NCI-H345 treated with DMSO at 0.1 percent for 48 hours (cell line): ENCODE measurements around the gene RABEP1.

ENCODE experiments used
- DNase-seq: peaks from one replicate; lab custom pipeline; 2025; ENCODE audit not compliant: unreplicated experiment; lab: John Stamatoyannopoulos, UW

The RABEP1 gene

DNA sequence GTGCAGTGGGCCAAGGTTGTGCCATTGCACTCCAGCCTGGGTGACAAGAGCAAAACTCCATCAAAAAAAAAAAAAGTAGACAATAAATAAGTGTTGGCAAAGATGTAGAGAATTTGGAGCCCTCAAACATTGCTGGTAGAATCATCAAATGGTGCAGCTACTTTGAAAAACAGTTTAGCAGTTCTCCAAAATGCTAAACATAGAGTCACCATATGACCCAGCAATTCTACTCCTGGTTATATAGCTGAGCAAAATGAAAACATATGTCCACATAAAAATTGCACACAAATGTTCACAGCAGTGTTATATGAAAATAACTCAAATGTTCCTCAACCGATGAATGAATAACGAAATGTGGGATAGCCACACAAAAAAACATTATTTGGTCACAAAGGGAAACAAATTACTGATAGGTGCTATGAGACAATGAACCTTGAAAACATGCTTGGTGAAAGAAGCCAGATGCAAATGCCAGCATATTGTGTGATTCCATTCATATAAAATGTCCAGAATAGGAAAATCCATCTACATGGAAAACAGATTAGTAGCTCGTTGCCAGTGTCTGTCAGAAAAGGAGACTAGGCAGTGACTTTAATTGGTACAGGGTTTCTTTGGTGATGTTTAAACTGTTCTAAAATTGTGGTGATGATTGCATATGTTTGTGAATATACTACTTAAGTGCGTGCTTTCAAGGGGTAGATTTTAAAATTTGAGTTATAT, 12.7 kb upstream of the RABEP1 start:
- no peak for DNase-seq

DNA sequence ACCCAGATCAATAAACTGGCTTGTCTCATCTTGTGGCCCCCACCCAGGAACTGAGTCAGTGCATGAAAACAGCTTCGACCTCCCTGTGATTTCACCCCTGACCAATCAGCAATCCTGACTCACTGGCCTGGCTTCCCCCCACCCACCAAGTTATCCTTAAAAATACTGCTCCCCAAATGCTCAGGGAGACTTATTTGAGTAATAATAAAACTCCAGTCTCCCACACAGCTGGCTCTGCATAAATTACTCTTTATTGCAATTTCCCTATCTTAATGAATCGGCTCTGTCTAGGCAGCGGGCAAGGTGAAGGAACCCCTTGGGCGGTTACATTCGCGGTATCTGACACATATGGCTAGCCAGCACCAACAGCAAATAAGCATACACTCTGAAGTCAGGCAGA, 9.8 kb upstream of the RABEP1 start:
- no peak for DNase-seq

DNA sequence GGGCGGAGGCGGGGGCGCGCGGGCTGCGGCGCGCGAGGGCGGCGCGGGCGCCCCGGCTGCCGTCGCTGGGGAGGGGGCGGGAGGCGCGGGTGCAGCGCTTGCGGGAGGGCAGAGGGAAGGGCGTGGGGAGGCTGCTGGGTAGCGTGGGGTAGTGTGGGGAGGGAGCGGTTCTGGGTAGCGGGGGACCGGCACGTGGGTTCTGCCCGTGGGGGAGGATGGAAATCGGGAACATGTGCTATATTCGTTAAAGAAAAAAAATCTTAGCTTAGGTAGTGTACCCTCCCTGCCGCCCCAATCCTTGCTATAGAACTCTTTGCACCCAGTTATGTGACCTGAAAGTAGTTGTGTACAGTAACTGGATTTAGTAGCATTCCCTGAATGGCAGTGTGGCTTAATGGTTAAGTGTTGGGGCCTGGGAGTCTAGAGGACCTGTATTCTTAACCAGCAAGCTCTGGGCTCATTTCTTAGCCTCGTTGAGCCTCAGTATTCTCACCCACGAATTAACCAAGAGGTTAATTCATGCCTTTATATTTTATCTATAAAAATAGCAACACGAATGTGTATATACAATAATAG, 646 bp downstream of the RABEP1 start:
- no peak for DNase-seq

DNA sequence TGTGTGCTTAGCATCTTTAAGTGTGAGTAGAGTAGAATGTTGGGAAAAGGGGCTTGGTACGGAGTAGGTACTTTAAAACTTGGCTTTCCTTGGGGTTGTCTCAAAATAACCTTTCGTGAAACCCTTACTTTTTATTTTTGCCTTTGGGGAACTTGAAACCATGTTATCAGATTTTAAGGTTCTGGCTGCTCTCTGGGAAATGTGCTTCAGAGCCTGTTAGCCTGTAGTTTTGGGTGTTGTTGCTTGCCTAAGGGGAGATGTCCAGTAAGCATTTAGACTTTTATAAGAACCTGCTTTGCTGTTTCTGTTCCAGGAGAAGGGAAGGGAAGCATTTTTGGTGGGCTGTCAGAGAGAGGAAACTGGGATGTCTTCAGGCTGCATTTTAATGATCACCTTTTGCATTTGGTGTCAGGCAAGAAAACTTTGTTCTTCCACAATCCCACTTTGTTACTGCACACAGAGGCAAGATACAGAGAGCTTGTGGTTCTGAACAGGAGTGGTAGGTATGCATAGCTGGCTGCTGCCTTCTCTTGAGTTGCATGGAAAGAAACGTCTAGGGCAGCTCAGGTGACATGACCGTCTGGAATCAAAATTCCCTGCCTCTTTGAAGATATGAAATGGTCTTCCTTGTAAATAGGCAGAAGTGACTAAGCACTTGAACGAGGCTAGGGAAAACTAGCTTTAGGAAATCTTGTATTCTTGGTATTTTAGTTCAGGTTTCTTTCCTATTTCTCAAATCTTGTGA, 1.7 kb downstream of the RABEP1 start:
- DNase-seq = no peak

DNA sequence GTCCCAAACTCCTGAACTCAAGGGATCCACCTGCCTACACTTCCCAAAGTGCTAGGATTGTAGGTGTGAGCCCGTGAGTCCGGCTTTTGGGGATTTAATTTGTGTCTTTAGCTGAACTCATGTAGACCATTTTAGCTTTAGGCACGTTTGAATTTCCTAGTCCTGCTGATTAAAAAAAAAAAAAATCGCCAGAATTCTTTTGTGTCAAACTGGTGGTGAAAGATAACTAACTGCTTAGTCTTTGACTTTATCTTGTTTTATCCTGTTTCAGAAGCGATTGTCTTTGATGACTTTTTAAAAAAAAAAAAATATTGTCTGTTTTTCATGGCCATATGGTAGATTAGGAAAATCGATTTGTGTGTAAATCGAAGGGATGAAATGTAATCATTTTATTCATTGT, 2.6 kb downstream of the RABEP1 start:
- DNase-seq = no peak

DNA sequence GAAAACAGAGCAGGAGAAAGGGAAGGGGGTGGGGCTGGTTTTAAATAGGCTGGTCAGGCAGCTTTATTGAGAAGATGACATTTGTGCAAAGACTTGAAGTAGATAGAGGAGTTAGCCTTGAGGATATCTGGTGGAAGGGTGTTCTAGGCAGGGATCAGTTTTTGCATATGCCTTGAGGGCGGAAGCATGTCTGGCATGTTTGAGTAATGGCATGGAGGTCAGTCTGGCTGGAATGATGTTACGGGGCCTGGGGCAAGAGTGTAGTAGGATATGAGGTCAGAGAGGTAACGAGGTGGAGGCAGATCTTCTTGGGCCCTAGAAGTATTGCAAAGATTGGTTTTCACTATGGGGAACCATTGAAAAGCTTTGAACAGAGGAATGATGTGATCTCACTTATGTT, 4.8 kb downstream of the RABEP1 start:
- DNase-seq = no peak

DNA sequence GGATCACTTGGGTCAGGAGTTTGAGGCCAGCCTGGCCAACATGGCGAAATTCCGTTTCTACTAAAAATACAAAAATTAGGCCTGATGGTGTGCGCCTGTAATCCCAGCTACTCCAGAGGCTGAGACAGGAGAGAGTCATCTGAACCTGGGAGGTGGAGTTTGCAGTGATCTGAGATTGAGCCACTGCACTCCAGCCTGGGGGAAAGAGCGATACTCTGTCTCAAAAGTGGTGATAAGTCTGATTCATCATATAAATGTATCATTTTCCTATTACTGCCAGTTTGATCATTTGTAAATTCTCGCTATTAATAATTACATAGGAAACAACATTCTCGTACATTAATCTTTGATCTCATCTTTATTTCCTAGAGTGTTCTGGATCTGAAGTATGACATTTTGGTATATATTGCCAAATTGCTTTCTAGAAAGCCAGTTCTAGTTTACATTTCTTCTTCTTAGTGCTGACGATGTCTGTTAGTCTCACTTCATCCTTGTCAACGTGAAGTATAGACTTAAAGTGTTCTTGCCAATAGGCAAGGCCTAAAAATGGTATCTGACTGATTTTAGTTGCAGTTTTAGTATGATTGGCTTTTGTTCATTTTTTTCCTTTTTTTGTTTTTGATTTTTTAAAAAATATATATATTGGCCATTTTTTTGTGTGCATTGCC, 9.7 kb downstream of the RABEP1 start:
- DNase-seq = no peak

DNA sequence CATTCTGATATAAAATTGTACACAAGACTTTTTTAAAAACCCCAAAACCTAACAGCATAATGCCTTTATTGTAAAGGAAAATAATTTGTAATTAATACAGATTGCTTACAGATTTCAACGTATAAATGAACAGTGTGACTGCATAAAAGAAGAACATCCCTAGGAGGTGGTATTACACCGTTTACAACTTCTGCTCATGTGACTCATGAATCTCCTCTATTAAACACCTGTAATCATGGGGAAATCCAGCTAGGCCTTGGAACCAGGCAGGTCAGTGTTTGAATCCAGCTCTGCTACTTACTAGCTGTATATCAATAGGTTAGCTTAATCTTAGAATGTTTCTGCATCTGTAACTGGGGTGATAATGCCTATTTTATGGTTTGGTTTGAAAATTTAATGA, 15.2 kb downstream of the RABEP1 start:
- DNase-seq = no peak

DNA sequence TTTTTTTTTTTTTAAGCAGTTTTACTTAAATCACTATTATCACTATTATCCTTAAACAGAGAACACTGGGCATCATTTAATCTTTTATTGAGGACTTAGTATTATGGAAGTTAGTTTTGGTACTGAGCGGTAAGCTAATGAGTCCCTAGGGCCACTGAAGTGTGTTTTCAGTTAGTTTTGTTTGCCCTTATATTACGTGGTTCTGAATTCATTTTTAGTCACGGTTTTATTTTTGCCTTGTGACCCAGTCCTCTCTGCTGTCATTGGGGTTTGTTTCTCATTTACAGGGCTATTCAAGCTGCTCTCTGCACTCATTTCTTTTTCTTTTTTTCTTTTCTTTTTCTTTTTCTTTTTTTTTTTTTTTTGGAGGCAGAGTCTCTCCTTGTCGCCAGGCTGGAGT, 17.3 kb downstream of the RABEP1 start:
- no peak for DNase-seq

DNA sequence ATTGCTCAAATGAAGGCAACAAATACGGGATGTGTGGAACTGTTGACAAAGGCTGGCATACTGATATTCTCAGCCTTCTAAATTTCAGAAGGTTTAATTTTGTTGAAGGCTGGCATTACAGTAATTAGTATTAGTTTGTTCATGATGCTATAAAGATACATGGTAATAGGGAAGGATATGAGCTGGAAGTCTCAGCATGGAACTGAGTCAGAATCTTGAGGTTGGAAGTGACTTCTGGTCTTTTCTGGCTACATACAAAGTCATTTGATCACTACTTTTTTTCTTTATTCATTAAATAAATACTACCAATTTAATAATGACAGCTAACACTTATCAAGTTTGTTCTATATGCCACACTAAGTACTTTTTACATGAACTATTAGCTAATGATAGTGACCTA, 22.6 kb downstream of the RABEP1 start:
- DNase-seq = no peak

DNA sequence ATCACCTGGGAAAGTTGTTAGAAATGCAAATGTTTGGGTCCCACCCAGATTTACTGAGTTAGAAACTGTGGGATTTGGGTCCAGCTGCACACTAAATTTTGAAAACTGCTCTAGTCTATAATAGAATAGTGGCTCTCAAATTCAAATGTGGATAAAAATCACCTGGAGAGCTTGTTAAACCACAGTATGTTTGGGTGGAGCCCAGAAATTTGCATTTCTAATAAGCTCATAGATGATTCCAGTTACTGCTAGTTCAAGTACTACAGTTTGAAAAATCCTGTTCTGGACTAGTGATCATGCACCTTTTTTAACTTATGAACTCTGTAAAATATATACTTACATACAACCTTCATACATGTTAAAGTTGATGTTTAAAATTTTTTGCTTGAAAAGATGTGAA, 27.8 kb downstream of the RABEP1 start:
- no peak for DNase-seq

DNA sequence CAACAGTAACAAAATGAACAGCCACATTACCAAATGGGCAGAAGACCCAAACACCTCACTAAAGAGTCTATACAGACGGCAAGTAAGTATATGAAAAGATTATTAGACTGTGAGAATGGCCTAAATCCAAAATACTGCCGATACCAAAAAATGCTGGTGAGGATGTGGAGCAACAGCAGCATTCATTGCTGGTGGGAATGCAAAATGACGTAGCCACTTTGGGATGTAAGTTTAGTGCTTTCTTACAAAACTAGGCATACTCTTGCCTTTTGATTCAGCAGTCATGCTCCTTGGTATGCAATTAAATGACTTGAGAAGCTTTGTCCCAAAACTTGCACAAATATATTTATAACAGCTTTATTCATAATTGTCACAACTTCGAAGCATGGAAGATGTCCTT, 43.8 kb downstream of the RABEP1 start:
- DNase-seq = no peak

DNA sequence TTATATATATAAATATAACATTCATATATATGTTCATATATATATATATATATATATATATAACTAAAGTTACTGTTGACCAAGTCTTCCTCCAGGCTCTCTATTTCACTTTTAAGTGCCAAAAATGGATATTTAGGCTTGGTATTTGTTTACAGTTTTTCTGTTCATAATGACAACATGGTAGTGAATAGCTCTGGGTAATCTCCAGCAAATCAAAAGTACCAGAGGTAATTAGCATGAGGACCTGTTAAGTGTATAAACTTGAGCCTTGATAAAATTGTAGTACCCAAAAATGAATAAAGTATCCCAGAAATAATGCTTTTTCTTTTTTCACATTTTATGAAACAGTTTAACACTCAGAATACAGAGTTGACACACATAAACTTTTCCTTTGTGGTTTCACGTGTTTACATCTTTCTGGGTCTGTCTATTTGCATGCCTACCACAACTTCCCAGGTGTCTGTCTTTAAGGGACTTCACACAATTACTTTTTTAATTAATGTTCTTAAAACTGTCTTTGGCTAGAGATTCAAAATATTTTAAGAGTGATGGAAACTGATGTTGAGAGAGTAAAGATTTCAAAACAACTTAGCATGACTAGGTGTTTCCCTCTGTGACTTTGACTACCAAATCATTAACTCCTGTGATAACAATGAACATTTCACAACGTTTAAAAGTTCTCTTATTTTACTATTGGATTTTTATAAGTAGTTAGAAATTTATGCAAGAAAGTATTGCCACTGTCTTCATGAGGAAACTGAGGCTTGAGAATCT, 47.9 kb downstream of the RABEP1 start:
- no peak for DNase-seq

DNA sequence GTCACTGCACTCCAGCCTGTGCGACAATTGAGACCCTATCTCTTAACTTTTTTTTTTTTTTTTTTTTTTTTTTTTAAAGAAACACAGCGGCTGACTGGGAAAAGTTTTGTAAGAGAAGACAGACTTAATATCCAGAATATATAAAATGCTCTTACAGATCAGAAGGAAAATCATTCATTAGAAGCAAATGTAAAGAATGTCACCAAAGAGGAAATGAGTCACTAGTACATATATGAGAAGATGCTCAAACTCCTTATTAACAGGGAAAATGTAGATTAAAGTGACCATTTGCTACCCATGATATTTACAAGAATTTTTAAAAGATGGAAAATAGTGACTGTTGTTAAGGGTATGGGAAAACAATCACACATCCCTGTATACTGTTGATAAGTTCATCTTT, 48.9 kb downstream of the RABEP1 start:
- DNase-seq = no peak

DNA sequence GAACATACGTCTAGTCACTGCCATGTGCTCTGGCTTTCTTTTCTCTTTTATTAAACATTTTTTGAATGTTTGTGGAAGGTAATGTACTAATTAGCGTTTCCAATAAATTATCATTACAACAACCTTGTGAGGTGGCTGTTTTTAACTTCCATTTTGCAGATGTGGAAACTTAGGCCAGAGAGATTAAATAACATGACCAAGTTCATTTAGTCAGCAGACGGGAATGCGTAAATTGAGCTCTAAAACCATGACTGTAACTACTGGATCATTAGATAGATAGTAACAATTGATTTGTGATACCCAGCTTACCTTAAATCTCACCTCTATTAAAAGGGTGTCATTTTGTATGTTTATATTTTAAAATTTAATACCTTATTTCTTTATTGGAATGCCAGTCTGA, 49.4 kb downstream of the RABEP1 start:
- DNase-seq = no peak

DNA sequence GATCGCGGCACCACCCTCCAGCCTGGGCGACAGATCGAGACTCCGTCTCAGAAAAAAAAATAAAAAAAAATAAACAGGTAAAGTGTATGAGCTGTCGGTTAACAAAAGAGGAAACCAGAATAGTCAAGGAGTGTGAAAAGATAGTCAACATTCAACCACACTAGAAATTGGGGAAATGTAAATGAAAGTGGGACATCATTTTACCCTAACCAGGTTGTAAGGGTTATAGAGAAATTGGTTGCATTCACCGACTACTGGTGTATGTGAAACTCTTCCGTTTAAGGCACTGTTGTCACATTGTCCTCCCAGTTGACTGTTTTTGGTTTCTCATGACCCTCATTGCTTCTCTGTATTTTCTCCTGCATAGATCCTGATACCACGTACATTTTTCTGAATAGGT, 62.8 kb downstream of the RABEP1 start:
- no peak for DNase-seq

DNA sequence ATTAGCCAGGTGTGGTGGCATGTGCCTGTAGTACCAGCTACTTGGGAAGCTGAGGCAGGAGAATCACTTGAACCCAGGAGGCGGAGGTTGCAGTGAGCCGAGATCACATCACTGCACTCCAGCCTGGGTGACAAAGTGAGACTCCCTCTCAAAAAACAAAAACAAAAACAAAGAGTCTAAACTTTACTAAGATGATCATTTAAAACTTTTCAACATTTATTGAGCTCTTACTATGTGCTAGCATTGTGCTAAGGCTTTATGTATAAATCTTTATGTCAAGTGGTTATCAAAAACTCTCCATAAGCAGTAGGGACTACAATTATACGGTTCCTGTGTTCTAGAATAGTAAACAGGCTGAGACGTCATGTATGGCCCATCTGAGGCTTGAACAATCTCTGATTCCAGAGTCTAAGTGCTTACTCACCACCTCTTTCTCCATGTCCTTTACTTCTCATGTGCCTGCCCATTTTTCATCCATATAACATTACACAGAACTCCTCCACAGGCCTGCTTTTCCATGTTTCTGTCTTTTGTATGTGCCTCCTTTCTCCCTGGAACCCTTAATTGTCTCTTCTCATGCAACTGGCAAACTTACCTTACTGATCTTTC, 70.7 kb downstream of the RABEP1 start:
- no peak for DNase-seq

DNA sequence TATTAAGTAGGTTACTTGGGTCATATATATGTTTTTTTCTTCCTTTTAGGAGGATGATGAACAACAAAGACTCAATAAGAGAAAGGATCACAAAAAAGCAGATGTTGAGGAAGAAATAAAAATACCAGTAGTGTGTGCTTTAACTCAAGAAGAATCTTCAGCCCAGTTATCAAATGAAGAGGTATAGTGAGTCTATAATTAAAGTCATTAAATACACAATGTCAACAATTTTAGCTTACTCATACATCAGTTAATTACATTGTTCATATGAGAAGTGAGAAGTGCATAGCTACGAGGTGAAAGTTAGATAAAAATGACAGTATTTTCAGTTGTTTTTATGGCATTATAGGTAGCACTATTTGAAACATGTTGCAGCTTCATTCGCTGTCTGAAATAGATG, 72.2 kb downstream of the RABEP1 start:
- no peak for DNase-seq

DNA sequence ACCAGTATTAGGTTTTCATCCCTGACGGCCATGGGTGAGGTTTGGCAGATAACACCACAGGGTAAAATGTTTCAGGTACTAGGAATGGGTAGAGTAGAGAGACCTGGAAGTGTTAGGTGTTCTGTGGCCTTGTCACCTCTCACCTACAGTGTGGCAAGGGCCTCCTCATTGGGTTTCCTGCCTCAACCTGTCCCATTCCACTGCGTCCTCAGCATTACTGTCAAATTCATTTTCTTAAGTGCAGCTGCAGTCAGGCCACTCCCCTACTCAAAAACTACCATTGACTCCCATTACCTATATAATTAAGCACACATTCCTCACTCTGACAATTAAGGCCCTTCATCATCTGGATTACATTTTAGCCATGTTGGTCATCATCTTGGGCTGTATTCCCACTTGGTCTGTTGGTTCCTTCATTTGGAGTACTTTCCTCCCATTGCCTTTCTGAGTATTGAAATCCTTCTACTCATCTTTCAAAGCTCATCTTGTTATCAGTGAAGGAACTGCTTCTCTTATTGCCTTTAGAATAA, 72.9 kb downstream of the RABEP1 start:
- no peak for DNase-seq

DNA sequence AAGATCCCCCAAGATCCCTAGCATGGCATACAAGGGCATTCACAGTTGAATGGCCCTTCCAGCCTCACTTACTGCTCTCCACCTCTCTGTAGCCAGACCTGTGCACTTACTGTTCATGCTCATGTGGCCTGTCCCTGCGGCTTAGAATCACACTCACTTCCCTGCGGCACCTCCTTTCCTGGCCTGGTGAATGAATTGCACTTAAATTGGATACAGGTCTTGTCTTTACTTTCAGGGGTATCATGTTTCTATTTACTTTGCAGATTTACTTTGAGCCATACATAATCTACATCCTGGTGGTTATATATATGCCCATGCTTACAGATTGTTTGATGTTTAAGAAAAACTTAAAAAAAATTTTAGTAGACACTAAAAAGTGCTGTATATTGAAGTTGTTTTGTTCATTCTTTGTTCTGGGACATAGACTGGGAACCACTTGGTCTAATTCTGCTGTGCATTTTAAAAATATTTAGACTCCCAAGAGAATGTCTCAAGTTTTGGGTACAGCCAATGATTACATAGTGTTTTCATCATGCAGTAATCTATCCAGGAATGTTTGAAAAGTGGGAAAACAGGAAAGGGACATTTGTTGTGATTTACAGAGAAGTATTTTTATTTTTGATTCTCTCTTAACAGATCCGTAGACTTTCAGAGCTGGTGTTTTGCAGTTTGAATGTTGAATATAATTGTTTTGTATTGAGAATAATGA, 73.5 kb downstream of the RABEP1 start:
- DNase-seq = no peak
